ENCODE data around the gene SYT17.

The SYT17 gene

DNA sequence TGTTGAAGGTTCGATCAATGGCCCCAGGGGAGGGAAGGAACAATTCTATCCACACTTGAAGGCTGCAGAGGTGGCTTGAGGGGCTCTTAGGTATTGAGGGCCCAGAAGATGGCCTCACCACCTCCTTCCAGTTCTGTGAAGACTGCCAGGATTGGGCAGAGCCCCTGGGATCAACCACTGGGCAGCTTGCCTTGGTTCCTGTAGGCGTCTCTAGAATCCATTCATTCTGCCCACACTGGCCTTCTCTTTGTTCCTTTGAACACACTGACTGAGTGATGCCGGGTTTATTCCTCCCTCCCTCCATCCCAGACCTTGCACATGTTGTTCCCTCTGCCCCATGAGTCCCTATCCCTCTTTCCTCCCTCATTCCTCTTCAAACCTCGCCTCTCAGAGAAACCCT is 50.5 kb downstream of the SYT17 start:
- DNase-seq = no peak
- no peak for ATAC-seq

DNA sequence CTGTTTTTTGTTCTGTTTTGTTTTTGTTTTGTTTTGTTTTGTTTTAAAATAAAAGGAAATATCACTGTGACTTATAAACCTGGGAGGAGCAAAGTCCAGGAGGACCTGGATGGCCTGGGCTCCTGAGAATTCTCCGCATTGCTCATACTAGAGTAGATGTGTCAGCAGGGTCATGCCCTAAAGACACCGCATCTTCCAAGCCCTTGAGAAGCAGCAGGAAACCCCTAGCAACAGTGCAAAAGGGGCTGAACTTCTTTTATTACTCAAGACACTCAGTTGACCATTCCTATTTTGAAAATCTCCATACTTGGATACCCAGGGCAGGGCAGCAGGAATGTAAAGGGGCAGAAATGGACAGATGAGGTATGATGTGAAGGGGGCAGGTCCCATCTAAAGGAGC is 51.8 kb downstream of the SYT17 start:
- DNase-seq (no peak), ATAC-seq (no peak)

DNA sequence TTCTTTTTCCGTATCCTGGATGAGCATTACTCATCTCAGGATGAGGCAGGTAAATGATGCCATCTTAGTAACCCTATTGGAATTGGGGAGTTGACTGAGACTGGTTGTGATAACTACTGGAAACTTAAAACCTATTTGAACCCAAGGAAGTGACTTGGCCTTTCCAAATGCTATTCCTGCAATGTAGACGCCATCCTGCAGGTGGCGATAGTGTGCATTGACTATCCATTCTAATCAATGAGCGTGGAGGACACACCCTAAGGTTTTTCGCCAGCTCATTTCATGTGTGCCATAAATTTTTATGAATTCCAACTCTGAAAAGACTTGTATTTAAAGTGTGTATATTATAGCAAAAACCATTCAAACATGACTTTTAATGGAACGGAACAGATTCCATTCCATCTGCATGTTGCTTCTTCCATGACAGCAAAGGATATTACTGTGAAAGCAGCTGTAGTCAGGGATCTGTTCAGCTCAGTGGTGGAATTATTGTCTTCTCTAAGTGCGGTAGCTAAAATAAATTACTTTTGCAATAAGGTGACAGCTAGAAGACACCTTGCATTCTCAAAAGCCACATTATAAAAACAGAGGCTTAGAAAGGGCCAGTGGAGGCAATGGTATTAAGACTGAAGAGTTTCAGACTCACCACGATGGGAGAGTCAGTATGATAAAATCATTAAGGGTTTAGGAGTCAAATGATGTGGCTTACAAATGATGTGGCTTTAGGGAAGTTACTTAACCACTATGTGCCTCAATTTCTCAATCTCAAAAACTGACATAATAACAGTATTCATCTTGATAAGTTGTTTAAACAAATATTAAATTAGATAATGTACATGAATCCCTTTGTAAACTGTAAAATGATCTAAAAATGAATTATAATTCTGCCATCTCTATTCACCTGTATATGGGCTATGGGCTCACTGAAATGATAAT is 55.5 kb downstream of the SYT17 start:
- peak; percentile 60 for DNase-seq
- ATAC-seq = no peak

DNA sequence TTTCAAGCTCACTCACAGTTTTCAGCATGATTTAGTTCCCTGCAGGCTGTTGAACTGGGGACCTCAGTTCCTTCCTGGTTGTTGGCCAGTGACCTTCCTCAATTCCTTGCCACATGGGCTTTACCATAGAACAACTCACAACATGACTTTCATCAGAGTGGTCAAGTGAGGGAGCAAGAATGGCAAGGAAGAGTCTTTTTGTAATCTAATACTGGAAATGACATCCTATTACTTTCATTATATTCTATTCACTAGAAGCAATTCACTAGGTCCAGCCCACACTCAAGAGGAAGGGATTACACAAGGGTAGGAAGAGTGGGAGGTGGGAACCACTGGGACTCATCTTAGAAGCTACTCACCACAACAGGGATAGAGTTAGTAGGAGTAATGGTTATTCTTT is 57.6 kb downstream of the SYT17 start:
- no peak for ATAC-seq
- DNase-seq = no peak

DNA sequence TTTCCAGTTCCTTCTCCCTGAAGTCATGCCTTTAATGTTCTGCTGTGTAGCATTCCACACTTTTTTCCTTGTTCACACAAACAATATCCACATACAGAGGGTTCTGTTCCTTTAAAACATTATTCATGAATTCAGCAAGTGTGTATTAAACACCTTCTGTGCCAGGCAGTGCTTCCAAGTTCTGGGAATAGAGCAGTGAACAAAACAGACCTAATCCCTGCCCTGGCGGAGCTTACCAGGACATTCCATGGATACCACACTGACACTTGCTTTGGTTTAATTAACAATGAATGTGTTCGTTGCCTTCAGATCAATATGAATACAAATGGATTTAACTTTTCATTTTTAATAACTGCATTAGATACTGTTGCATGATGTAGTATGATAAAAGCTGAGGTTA is 59.6 kb downstream of the SYT17 start:
- ATAC-seq = no peak
- DNase-seq = no peak

DNA sequence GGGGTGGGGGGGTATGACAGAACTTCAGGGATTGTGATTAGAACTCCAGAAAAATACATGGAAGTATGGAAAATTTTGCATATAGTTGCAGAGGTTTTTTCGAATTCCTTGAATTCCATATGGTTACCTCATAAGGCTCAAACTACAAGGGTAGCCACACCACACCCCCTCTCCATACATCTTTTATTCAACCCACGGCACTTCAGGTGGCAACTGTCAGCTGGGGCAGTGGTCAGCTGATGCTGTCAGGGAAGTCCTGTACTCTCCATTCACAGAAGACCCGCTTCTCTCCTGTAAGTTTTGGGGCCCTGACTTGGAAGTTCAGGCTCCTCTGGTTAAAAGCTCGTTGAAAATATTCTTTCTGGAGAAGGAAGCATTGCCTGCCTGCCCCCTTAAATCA is 60.0 kb downstream of the SYT17 start:
- ATAC-seq (no peak), DNase-seq (no peak)

DNA sequence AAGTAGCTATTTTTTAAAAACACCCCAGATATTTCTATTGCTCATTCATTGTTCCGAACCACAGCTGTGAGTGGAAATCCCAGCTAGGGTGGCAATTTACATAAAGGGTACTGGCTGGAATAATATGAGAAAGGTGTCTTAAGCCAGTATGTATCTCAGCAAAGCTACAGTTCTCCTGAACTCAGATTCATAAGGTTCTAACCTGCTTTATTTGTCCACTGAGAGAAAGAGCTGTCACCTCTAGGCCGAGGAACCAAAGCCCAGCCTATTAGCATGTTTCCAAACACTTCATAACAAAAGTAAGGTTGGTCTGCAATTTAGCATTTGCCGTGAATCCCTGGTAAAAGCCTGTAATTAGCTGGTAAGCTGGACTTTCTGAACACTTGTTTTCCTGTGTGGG is 60.5 kb downstream of the SYT17 start:
- ATAC-seq = no peak
- no peak for DNase-seq

DNA sequence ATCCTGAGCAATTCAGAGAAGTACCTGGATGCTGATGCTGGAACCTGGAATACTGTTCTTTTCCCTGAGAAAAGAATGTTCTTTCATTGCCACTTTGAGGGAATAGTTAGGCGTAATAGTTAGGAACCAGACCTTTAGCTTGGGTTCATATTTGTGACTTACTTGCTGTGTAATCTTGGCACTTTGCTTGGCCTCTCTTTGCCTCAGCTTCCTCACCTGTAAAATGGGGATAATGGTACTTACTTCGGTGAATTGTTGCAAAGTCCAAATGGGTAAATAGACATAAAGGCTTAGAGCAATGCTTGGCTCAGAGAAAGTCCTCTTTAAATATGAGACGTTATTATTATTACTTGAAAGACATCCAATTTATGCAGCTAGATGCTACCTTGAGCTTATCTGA is 62.5 kb downstream of the SYT17 start:
- DNase-seq (no peak), ATAC-seq (no peak)

DNA sequence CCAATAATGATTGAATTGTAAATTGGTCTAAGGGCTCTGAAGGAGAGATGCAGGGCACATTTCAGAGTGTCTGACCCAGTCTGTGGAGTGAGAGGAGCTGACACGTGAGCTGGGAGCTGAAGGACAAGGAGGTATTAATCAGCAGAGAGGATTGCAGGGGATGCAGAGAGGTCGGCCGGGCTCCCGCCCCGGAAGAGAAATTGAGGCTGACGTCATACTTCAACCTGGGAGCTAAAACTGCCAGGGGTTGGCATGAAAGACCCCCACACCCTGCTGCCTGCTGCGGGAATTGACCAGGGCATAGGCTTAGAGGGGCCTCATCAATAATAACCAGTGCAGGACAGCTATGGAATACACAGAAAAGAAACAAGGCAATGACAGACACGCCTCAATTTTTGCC is 63.8 kb downstream of the SYT17 start:
- no peak for ATAC-seq

DNA sequence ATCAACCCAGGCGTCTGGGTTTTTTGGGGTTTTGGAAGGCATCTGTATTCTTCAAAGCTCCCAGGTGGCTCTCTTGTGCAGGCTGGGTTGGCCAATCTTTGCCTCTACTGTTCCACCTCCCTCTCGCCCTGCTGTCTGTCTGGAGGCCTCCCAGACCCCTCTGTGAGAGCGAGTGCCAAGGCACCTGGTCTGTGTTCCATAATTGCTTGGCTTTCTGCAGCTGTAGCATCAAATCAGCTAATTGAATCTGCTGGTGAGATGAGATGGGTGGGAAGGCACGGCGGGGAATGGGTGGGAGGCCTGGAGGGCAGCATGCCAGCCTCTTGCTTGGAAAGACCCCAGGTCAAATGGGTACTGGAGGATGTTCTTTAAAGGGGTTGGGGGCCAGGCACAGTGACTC is 64.9 kb downstream of the SYT17 start:
- no peak for ATAC-seq
- DNase-seq = no peak

More for the DNA sequence above, 63.8 kb downstream of the SYT17 start:
- DNase-seq = no peak

DNA sequence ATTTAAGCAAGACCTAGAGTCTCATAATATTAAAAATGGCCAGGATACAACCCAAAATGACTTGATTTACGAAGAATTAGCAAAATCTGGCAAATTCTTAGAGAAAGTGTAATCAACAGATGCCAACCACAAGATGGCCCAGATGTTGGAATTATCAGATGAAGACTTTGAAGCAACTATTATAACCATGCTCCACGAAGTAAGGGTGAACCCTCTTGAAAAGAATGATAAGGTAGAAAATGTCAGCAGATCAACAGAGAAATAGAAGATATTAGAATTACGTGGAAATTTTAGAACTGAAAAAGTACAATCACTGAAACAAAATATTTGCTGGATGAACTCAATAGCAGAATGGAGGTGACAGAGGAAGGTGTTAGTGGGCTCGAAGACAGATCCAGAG is 67.4 kb downstream of the SYT17 start:
- DNase-seq (no peak), ATAC-seq (no peak)

DNA sequence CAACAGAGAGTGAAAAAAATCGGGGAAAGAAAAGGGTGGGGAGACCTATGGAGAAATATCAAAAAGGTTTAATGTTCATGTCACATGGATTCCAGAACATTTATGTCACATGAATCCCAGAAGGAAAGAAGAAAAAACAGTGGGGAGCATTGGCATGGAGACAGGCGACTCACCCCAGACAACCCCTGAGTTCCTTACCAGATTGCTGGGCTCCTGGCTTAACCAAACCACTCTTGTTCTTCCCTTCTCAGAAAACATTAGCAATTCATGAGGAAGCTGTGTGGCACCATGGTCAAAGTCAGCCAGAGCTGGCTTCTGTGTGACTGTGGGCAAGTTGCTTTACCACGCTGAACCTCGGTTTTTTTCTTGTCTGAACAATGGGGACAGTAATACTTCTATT is 67.8 kb downstream of the SYT17 start:
- DNase-seq (no peak), ATAC-seq (no peak)

DNA sequence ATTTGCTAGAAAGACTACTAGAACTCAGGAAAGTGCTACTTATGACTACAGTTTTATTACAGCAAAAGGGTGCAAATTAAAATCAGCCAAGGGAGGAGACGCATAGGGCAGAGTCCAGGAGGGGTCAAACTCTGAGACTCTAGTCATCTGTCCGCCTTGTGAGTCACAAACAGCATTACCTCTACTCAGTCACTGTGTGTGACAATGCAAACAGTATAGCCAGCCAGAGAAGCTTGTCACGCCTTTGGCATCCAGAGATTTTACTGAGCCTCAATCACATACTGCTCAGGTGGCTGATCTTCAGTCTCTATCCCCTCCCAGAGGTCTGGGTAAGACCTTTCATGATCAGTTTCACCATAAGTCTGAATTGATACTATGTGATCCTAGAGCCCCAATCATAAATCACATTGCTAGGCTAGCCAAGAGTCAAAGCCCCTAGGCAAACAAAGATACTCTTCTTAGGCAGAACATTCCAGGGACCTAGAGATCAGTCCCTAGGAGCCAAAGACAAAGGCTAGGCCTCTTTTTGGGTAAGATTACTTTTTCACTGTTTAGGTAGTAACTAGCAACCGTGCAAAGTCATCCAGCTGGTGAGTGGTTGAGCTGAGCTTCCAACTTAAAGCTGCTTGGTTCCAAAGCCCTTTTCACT is 68.6 kb downstream of the SYT17 start:
- no peak for ATAC-seq
- DNase-seq = no peak

DNA sequence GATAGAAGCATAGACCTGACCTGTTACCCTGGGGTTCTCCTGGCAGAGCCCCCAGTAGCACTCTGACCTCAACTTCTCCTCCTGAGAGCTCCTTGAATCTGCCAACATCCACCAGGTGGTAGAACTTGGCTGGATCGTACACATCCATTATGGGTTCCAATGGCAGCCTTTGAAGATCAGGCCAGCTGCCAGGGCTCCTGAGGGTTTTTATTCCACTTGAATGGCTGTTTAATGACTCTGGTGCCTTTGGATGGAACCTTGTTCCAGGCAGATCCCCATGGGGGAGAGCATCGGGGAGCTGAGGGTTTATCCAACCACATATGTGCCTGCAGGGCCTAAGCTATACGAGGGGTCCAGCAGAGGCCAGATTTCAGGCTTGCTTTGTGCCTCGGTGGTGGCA is 70.4 kb downstream of the SYT17 start:
- ATAC-seq = no peak

DNA sequence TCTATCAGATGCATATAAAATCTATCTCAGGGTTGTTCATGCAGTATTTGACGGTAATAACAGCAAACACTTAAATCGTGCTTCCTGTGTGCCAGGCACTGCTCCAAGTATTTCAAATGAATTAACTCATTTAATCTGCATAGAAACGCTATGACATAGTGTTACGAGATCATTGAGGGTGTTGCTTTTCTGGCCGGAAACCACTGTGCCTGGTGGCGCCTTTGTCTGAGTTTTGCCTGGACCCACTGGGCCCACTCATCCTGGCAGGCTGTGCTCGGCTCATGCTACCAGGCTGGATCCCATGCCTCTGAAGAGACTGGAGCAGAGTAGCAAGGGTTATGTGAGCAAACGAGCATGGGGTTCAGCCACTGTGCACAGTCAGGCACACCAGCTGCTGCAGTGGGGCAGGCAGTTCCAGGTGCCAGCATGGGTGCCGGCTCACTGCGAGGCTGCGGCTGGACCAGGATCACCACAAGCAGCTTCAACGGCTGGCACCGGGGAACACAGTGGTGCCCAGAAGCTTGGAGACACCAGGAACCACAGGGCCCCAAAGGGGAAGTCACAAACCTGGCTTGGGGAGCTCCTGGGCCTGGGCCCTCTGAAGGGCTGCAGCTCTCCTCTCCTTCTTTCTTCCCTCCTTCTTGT is 71.6 kb downstream of the SYT17 start:
- ATAC-seq = no peak
- DNase-seq = no peak

More for the DNA sequence above, 70.4 kb downstream of the SYT17 start:
- no peak for DNase-seq

DNA sequence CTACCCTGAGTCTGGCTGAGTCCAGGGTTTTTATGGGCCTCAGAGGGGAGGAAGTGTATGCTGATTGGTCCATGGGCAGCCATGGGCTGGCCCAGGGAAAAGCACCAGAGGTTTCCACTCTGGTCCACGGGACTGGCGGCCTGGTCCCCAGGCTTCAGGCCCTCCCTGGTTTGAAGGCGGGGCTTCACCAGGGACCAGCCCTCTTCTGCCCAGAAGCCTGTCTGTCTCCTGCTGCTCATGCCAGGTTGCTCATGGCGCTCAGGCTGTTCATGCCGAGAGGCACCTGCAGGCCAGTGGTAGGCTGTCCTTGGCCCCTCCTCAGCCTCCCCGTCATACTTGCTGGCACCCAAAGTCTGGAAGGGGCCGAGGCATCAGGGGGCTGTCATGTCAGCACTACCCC is 72.5 kb downstream of the SYT17 start:
- DNase-seq (no peak), ATAC-seq (no peak)

DNA sequence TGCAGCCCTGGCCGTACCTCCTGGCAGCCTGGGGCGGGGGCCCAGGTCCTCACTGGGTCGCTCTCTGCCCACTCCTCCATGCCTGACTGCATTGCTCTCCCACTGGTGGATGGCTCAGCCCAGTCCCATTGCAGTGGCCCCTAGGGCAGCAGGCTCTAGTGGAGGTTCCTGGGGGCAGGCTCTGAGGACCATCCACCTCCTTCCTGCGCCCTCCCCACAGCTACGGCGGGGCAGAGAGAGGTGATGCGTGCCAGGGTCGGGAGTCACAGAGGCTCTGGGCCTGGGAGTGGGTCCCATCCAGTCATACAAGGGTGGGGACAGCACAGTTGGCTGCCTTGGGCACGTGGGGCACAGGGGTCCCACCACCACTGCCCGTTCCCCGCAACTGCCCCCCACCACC is 73.5 kb downstream of the SYT17 start:
- ATAC-seq = no peak
- no peak for DNase-seq

DNA sequence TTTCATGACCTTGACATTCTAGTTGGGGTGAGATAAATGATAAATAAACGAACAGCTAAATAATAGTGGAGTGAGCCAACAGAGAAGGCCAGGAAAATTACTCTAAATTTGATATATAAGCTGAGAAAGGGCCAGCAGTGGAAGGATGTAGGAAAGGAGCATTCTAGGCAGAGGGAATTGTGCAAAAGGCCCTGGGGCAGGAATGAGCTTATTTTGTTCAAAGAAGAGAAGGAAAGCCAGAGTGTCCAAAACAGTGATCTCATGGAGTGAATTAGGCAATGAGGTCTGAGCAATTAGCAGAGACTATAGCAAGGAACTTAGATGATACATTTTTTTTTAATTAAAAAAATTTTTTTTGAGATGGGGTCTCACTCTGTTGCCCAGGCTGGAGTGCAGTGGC is 74.1 kb downstream of the SYT17 start:
- DNase-seq (no peak), ATAC-seq (no peak)

DNA sequence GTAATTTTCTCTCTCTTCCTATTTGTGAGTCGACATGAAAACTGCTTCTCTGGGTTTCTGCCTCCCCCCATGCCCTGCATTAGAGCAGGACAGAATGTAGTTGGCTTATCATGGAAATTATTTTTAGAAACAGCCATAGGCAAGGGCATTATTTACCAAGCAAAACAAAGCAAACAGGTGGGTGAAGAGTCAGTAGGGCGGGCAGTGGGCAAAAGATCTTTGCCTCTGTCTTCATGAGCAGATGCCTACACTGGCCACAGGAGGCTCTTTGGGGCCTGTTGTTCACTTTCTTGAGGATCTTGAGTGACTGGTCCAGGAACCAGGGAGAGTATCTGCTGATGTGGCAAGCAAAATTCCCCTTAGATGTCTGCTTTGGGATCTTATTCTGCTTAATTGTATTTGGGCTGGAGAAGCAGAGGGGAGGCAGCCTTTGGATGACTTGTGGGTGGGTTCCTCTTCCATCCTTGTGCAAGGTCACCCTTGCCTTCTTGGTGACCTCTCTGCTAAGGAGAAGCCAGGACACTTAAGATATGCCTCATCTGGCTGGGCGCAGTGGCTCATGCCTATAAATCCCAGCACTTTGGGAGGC is 75.0 kb downstream of the SYT17 start:
- ATAC-seq (no peak), DNase-seq (no peak)

DNA sequence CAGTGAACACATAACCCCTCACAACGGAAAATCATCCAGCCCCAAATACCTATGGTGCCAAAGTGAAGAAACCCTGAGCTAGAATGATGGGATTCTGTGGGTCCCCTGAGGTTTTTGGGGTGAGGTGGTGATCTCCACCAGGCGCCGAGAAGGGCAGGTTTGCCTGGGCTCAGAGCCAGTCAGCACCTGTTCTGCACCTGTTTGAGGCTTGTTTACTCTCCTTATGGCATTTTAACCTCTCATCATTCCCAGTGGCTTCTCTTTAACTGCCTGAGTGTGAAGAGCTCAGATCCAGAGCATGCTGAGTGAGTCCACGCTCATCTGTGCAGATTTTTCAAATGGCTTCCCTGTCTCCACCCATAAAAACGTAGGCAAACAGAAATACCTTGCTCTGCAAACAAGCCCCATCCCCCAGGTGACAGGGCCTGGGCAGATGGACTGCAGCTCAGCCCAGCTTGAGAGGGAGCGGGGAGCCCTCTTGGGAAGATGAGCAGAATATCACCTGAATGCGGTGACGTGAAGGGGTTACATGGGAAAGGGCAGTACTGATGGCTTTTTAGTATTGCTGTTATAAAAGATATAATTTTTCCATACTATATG is 77.4 kb downstream of the SYT17 start:
- ATAC-seq (no peak), DNase-seq (no peak)

DNA sequence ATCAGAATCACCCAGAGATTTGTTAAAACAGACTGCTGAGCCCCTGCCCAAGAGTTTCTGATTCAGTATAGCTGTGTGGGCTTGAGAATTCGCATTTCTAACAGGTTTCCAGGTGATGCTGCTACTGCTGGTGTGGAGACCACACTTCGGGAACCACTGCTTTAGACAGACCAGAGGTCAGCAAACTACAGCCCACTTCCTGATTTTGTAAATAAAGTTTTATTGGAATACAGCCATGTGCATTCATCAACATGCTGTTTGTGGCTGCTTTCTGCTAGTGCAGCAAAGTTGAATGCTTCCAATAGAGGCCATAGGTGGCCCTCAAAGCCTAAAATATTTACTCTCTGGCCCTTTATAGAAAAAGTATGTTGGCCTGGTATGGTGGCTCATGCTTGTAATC is 84.9 kb downstream of the SYT17 start:
- no peak for ATAC-seq
- DNase-seq = no peak

DNA sequence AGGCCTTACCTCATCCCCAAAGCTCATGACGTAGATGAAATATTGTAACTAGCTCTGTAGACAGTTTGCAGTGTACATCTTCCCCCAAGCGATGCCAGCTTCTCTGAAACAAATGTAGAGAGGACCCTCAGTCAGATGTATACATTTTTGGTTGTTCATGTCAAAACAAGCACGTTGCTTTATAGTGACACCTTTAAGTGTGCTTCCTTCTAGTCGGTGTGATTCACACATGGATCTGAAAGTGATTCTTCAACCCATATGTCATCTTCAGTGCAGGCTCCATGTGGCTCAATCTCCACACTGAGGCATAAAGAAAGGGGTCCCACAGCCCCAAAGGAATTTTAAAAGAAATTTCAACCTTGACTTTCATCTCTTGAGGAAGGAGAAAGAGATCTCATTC is 86.6 kb downstream of the SYT17 start:
- ATAC-seq = no peak
- DNase-seq = no peak

Data from stimulated activated naive CD8-positive, alpha-beta T cell treated with anti-CD3 and anti-CD28 coated beads, Interleukin-15, Interleukin-2, amounts not matched to agents 100 U/mL and 50 U/mL, for 24 hours (primary cell).